OCI-LY7 (cell line): ENCODE data around the gene HACD2. TPM values are rescaled to one million over a fixed set of nuclear protein-coding genes. Genes with fewer than 3 reads are reported as not detected.

Experiments used
- BruUV-seq: library from RNA; stranded (reverse); fragments of 400-500 nt; replicated peaks from 2 replicates; lab custom pipeline; 2021; lab: Mats Ljungman, UMichigan
- CTCF ChIA-PET: fragments of 300-600 bp; sonication (Branson Sonifier 250); formaldehyde crosslinking; loops from one replicate; lab custom pipeline; 2022; ENCODE audit warnings: antibody characterized with exemption; ENCODE audit not compliant: unreplicated experiment; lab: Charles Lee
- POLR2A ChIA-PET: fragments of 300-600 bp; sonication (Branson Sonifier 250); formaldehyde crosslinking; loops from one replicate; lab custom pipeline; 2022; ENCODE audit warnings: antibody characterized with exemption; lab: Charles Lee
- DNase-seq: peaks from one replicate; pipeline ENCODE4 v3.0.0-alpha.2; 2015; ENCODE audit warnings: low spot score
- H2AFZ ChIP-seq: fragments of 200-600 bp; sonication (generic), shearing (Covaris generic); 2 replicates; pipeline ENCODE4 v1.6.1; 2014; ENCODE audit warnings: mild to moderate bottlenecking, antibody characterized with exemption, low read length, moderate library complexity
- H3K27ac ChIP-seq: fragments of 200-600 bp; sonication (generic); 2 replicates; pipeline ENCODE4 v1.5.1; 2014; ENCODE audit warnings: mixed run types, low read depth, mild to moderate bottlenecking, moderate library complexity, low read length, inconsistent platforms; ENCODE audit not compliant: poor library complexity, severe bottlenecking
- H3K36me3 ChIP-seq: fragments of 200-600 bp; sonication (generic); 2 replicates; pipeline ENCODE4 v1.6.1; 2014; ENCODE audit warnings: mild to moderate bottlenecking, antibody characterized with exemption, low read length, moderate library complexity, mixed read lengths; ENCODE audit not compliant: insufficient read depth
- H3K4me1 ChIP-seq: fragments of 200-600 bp; sonication (generic); 2 replicates; pipeline ENCODE4 v1.5.1; 2014; ENCODE audit warnings: mild to moderate bottlenecking, low read length; ENCODE audit not compliant: insufficient read depth, poor library complexity, severe bottlenecking
- H3K4me2 ChIP-seq: fragments of 200-600 bp; sonication (generic); 2 replicates; pipeline ENCODE4 v1.6.1; 2014; ENCODE audit warnings: mild to moderate bottlenecking, low read length
- H3K4me3 ChIP-seq: fragments of 200-600 bp; sonication (generic); 2 replicates; pipeline ENCODE4 v1.5.1; 2014; ENCODE audit warnings: mild to moderate bottlenecking, low read depth, low read length; ENCODE audit not compliant: poor library complexity, severe bottlenecking
- H3K79me2 ChIP-seq: fragments of 200-600 bp; sonication (generic); 2 replicates; pipeline ENCODE4 v1.6.1; 2016; ENCODE audit warnings: low read depth, mild to moderate bottlenecking, low read length, moderate library complexity, mixed read lengths; ENCODE audit not compliant: insufficient read depth
- H3K9me2 ChIP-seq: fragments of 200-600 bp; sonication (generic); 2 replicates; pipeline ENCODE4 v1.6.1; 2016; ENCODE audit warnings: mild to moderate bottlenecking, low read length, mixed read lengths; ENCODE audit not compliant: insufficient read depth
- H3K9me3 ChIP-seq: fragments of 200-600 bp; sonication (generic); 2 replicates; pipeline ENCODE4 v1.6.1; 2014; ENCODE audit warnings: mild to moderate bottlenecking, mixed run types, low read length, mixed read lengths
- H4K20me1 ChIP-seq: fragments of 200-600 bp; sonication (generic); 2 replicates; pipeline ENCODE4 v1.6.1; 2014; ENCODE audit warnings: mild to moderate bottlenecking, antibody characterized with exemption, low read length, moderate library complexity, mixed read lengths; ENCODE audit not compliant: insufficient read depth
- EZH2phosphoT487 ChIP-seq: fragments of 200-600 bp; sonication (generic); IDR thresholded peaks from 2 replicates; pipeline ENCODE4 v1.6.1; 2018; ENCODE audit warnings: low read depth, borderline replicate concordance, mild to moderate bottlenecking, mixed run types, antibody characterized with exemption, low read length, moderate library complexity, mixed read lengths
- intact Hi-C: fragments of 100-400 bp; cut with micrococcal nuclease; formaldehyde crosslinking; loops from one replicate; pipeline ENCODE4 v1.10.0; 2022; ENCODE audit not compliant: unreplicated experiment
- total RNA-seq, 2 experiments: library from RNA; depleted of rRNA in 1 of 2; stranded (reverse); fragments of >200 nt in 1 of 2; shearing (Covaris generic) in 1 of 2; gene quantifications; 2 replicates each; pipeline ENCODE4 v1.2.3, GENCODE V29; 2014 to 2022
- TF ChIP-seq, protein P1 (sequence below): fragments of 200-600 bp; sonication (generic); conservative IDR thresholded peaks from 2 replicates; pipeline ENCODE4 v1.5.1; 2014; ENCODE audit warnings: mild to moderate bottlenecking, antibody characterized with exemption, low read length, moderate library complexity, mixed read lengths

HACD2 gene
- total RNA-seq, 2 experiments from 2014 or later: 10.2 to 22.5 TPM

DNA sequence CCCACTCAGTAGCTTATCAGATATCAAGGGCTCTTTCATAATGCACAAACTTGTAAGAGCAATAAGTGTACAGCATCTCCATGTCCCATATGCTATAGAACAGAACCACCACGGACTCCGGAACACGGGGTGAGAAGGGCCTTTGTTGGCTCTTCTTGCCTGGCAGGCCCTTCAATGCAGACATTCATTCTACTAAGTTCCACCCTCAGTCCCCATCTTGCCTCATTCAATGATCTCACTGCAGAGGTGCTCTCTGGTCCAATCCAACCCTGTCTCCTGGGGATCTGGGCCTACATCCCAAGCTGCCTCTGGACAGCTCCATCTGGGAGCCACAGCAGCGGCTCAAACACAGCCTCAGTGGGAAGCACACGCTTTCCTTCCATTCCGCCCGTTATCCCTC lies 16.8 kb downstream of the HACD2 start:
- no peaks in the 10 kb centered on the region for H3K9me2 ChIP-seq
- no peak for DNase-seq
- POLR2A ChIA-PET: interaction anchor here (0.5 to 1.1 kb wide), 2 partner anchors 8 to 190 kb away, joined by 3 read pairs; no protein-coding TSS in a partner anchor
- CTCF ChIA-PET: no interaction called here
- BruUV-seq: no TSS peak
- H3K27ac ChIP-seq: no peak overlapping the region
- H3K36me3 ChIP-seq: no peaks in the 10 kb centered on the region
- no peaks in the 10 kb centered on the region for H4K20me1 ChIP-seq
- intact Hi-C loops: no loop called here
- no peak overlapping the region for H3K4me2 ChIP-seq
- no peaks in the 10 kb centered on the region for H3K9me3 ChIP-seq
- H3K79me2 ChIP-seq: no peaks in the 10 kb centered on the region
- no peak overlapping the region for H3K4me3 ChIP-seq
- no peaks in the 10 kb centered on the region for H3K4me1 ChIP-seq
- TF ChIP-seq, protein P1, sequence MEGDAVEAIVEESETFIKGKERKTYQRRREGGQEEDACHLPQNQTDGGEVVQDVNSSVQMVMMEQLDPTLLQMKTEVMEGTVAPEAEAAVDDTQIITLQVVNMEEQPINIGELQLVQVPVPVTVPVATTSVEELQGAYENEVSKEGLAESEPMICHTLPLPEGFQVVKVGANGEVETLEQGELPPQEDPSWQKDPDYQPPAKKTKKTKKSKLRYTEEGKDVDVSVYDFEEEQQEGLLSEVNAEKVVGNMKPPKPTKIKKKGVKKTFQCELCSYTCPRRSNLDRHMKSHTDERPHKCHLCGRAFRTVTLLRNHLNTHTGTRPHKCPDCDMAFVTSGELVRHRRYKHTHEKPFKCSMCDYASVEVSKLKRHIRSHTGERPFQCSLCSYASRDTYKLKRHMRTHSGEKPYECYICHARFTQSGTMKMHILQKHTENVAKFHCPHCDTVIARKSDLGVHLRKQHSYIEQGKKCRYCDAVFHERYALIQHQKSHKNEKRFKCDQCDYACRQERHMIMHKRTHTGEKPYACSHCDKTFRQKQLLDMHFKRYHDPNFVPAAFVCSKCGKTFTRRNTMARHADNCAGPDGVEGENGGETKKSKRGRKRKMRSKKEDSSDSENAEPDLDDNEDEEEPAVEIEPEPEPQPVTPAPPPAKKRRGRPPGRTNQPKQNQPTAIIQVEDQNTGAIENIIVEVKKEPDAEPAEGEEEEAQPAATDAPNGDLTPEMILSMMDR: no peak
- no peak for TF ChIP-seq EZH2phosphoT487
- H2AFZ ChIP-seq: no peak overlapping the region

DNA sequence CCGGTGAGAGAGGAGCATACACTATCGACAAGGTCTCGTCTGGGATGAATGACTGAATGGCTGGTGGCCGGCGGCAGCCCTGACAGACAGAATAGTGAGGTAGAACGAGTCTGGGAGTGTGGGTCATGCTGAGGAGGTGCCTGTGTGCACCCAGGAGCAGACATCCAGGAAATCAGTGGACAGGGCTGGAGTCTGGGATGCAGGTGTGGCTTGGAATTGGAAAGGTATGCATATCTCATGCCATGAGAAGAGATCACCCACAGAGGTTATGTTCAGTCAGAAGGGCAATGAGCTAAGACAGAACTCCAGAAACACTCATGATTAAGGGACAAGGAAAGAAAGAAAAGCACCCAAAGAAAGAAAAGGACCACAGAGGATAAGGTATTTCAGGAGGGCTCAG lies 20.8 kb downstream of the HACD2 start:
- no peaks in the 10 kb centered on the region for H3K36me3 ChIP-seq
- no peak overlapping the region for H3K4me2 ChIP-seq
- intact Hi-C loops: no loop called here
- no peaks in the 10 kb centered on the region for H3K4me1 ChIP-seq
- no peaks in the 10 kb centered on the region for H3K9me3 ChIP-seq
- no peak overlapping the region for H3K4me3 ChIP-seq
- ChIA-PET POLR2A (interaction anchor here (0.9 kb wide), 1 partner anchor 12 kb away, joined by 3 read pairs; no protein-coding TSS in a partner anchor), CTCF (no interaction called here)
- H3K9me2 ChIP-seq: no peaks in the 10 kb centered on the region
- no peak overlapping the region for H2AFZ ChIP-seq
- no TSS peak for BruUV-seq
- no peaks in the 10 kb centered on the region for H3K79me2 ChIP-seq
- H4K20me1 ChIP-seq: no peaks in the 10 kb centered on the region
- TF ChIP-seq, protein P1: no peak
- no peak for TF ChIP-seq EZH2phosphoT487
- no peak overlapping the region for H3K27ac ChIP-seq
- no peak for DNase-seq

GRCh38 chr3:123562547-123562946 lies 22.3 kb downstream of the HACD2 start:
- no peak for TF ChIP-seq EZH2phosphoT487
- TF ChIP-seq, protein P1: no peak
- H3K9me2 ChIP-seq: no peaks in the 10 kb centered on the region
- H3K27ac ChIP-seq: no peak overlapping the region
- H3K79me2 ChIP-seq: no peaks in the 10 kb centered on the region
- H2AFZ ChIP-seq: no peak overlapping the region
- ChIA-PET POLR2A (no interaction called here), CTCF (no interaction called here)
- H3K4me2 ChIP-seq: no peak overlapping the region
- DNase-seq: no peak
- intact Hi-C loops: no loop called here
- H3K4me3 ChIP-seq: no peak overlapping the region
- no peaks in the 10 kb centered on the region for H3K9me3 ChIP-seq
- no peaks in the 10 kb centered on the region for H3K4me1 ChIP-seq
- no peaks in the 10 kb centered on the region for H3K36me3 ChIP-seq
- BruUV-seq: no TSS peak
- H4K20me1 ChIP-seq: no peaks in the 10 kb centered on the region
